ENCODE data around the gene CD7. TPM values are rescaled to one million over a fixed set of nuclear protein-coding genes. Genes with fewer than 3 reads are reported as not detected.

Gene CD7
- total RNA-seq, 4 donors from 2014 or later = 0.29 to 4.4 (median 1.6) TPM

GRCh38 chr17:82314727-82315605 is 2.4 kb downstream of the CD7 start:
- TF ChIP-seq EP300 (IDR thresholded peaks at IDR 0.05) (no peak), POLR2AphosphoS5 (IDR thresholded peaks at IDR 0.05) (no peak), POLR2A (IDR thresholded peaks at IDR 0.05) (no peak)
- TF ChIP-seq, protein P1, sequence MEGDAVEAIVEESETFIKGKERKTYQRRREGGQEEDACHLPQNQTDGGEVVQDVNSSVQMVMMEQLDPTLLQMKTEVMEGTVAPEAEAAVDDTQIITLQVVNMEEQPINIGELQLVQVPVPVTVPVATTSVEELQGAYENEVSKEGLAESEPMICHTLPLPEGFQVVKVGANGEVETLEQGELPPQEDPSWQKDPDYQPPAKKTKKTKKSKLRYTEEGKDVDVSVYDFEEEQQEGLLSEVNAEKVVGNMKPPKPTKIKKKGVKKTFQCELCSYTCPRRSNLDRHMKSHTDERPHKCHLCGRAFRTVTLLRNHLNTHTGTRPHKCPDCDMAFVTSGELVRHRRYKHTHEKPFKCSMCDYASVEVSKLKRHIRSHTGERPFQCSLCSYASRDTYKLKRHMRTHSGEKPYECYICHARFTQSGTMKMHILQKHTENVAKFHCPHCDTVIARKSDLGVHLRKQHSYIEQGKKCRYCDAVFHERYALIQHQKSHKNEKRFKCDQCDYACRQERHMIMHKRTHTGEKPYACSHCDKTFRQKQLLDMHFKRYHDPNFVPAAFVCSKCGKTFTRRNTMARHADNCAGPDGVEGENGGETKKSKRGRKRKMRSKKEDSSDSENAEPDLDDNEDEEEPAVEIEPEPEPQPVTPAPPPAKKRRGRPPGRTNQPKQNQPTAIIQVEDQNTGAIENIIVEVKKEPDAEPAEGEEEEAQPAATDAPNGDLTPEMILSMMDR (IDR thresholded peaks at IDR 0.05) = no peak
- Histone ChIP-seq H3K36me3 (no peaks in the 10 kb centered on the region), H3K27ac (no peak overlapping the region), H3K4me1 (peaks cover 17% of the 10 kb centered on the region), H3K27me3 (peaks cover 57% of the 10 kb centered on the region), H3K9me3 (no peaks in the 10 kb centered on the region), H3K4me3 (no peak overlapping the region)
- WGBS = 48% methylated on average over 16 of the region's 32 CpGs
- no peak for DNase-seq (ENCODE audit: low spot score in 2 of 2)

GRCh38 chr17:82314012-82314726 is 3.2 kb downstream of the CD7 start:
- Histone ChIP-seq H3K9me3 (no peaks in the 10 kb centered on the region), H3K4me1 (peaks cover 17% of the 10 kb centered on the region), H3K4me3 (no peak overlapping the region), H3K27ac (no peak overlapping the region), H3K27me3 (peaks cover 65% of the 10 kb centered on the region), H3K36me3 (no peaks in the 10 kb centered on the region)
- 81% methylated on average over 20 of the region's 27 CpGs for WGBS
- TF ChIP-seq POLR2A (IDR thresholded peaks at IDR 0.05) (no peak), EP300 (IDR thresholded peaks at IDR 0.05) (no peak), POLR2AphosphoS5 (IDR thresholded peaks at IDR 0.05) (no peak)
- no peak for DNase-seq (ENCODE audit: low spot score in 2 of 2)

DNA sequence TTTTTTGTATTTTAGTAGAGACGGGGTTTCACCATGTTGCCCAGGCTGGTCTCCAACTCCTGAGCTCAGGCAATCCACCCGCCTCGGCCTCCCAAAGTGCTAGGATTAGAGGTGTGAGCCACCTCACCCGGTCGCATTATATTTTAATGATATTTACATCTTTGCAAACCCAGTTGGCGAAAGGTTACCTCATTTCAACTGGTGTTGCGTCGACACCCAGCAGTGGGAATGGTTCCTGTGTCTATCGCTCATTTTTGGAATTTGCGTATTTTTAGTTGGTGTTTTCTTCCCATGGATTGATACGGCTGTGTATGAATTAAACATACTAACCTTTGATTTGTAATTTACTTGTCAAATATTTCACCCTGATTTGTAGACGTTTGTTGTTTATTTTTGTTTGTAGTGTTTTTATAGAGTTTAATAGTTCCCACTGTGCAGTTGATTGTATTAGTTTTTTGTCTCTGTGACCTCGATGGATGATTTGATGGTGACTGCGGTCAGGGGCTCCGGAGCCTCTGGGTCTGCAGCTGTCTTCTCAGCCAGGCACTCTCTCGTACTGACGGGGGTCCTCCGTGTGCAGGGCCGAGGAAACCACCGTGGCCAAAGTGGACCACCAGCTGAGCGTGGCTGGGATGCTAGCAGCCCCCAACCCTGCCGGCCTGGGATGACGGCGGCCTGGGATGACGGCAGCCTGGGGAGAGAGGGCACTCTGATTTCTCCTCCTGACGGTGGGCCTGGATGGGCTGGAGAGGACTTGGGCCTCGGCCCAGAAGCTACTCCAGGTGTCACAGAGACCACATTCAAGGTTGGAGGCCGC is 4.0 kb downstream of the CD7 start:
- 84% methylated on average over 27 of the region's 28 CpGs for WGBS

GRCh38 chr17:82311971-82312370 is 5.4 kb downstream of the CD7 start:
- H3K4me1 ChIP-seq = peaks cover 17% of the 10 kb centered on the region
- no peak overlapping the region for H3K27ac ChIP-seq
- no peak overlapping the region for H3K4me3 ChIP-seq
- 92% methylated on average over 11 of the region's 13 CpGs for WGBS
- TF ChIP-seq, protein P1 (IDR thresholded peaks at IDR 0.05) = no peak
- TF ChIP-seq EP300 (IDR thresholded peaks at IDR 0.05) (no peak), POLR2A (IDR thresholded peaks at IDR 0.05) (no peak), POLR2AphosphoS5 (IDR thresholded peaks at IDR 0.05) (no peak)
- H3K27me3 ChIP-seq = peaks cover 63% of the 10 kb centered on the region
- no peaks in the 10 kb centered on the region for H3K9me3 ChIP-seq
- no peaks in the 10 kb centered on the region for H3K36me3 ChIP-seq
- DNase-seq (ENCODE audit: low spot score in 2 of 2) = no peak

More for the DNA sequence above, 4.0 kb downstream of the CD7 start:
- Histone ChIP-seq H3K27me3 (peaks cover 66% of the 10 kb centered on the region), H3K4me3 (no peak overlapping the region), H3K27ac (no peak overlapping the region), H3K36me3 (no peaks in the 10 kb centered on the region), H3K4me1 (peaks cover 17% of the 10 kb centered on the region), H3K9me3 (no peaks in the 10 kb centered on the region)
- TF ChIP-seq POLR2A (IDR thresholded peaks at IDR 0.05) (no peak), EP300 (IDR thresholded peaks at IDR 0.05) (no peak), POLR2AphosphoS5 (IDR thresholded peaks at IDR 0.05) (no peak)
- TF ChIP-seq, protein P1 (IDR thresholded peaks at IDR 0.05) = no peak
- DNase-seq (ENCODE audit: low spot score in 2 of 2) = no peak

DNA sequence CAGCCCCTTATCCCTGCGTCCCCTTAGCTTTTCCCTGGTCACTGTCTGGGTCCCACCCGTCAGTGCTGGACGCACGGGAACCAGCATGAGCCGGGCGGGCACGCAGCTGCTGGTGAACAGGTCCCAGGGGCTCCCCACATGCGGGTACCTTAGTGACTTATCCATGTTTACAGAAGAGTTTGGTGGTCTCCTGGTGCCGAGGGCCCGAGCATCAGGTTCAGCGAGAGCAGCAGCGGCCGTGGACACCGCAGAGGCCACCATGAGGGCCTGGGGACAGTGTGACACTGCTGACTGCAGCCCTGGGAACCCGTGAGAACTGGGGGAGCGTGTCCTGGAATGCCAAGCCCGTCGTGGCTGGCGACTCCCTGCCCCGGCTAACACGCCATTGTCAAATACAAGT is 6.5 kb downstream of the CD7 start:
- peaks cover 52% of the 10 kb centered on the region for H3K27me3 ChIP-seq
- H3K4me1 ChIP-seq = peaks cover 13% of the 10 kb centered on the region
- H3K36me3 ChIP-seq = no peaks in the 10 kb centered on the region
- 86% methylated on average over 16 of the region's 21 CpGs for WGBS
- DNase-seq (ENCODE audit: low spot score in 2 of 2) = no peak
- H3K4me3 ChIP-seq = no peak overlapping the region
- no peaks in the 10 kb centered on the region for H3K9me3 ChIP-seq
- TF ChIP-seq EP300 (IDR thresholded peaks at IDR 0.05) = no peak
- no peak for TF ChIP-seq POLR2AphosphoS5 (IDR thresholded peaks at IDR 0.05)
- TF ChIP-seq POLR2A (IDR thresholded peaks at IDR 0.05) = no peak
- TF ChIP-seq, protein P1 (IDR thresholded peaks at IDR 0.05) = no peak
- H3K27ac ChIP-seq = no peak overlapping the region
